KBM-7 (cell line): ENCODE measurements around the gene CNIH3.

Experiments
- DNase-seq: peaks from one replicate; pipeline ENCODE4 v3.0.0-alpha.2; 2015
- in situ Hi-C: fragments of 300-500 bp; cut with MboI; formaldehyde crosslinking; loops from 2 replicates; pipeline ENCODE4 v1.14.3; 2020; ENCODE audit warnings: low sequenced_read_pairs, low pct_unique_long_range_greater_than_20kb, mixed read lengths

The CNIH3 gene

GRCh38 chr1:224609333-224609732 is 6.8 kb upstream of the CNIH3 start:
- no peak for DNase-seq
- in situ Hi-C loops = no loop called here

GRCh38 chr1:224612246-224612645 is 3.9 kb upstream of the CNIH3 start:
- DNase-seq = no peak
- in situ Hi-C loops = no loop called here

DNA sequence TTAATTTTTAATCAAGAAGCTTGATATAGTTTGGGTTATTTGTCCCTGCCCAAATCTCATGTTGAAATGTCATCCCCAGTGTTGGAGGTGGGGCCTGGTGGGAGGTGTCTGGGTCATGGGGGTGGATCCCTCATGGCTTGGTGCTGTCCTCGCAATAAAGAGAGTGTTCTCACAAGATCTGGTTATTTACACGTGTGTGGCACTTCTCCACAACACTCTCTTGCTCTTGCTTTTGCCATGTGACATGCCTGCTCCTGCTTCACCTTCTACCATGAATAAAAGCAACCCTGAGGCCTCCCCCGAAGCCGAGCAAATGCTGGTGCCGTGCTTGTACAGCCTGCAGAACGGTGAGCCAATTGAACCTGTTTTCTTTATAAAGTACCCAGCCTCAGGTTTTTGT is 2.6 kb upstream of the CNIH3 start:
- in situ Hi-C loops = no loop called here

DNA sequence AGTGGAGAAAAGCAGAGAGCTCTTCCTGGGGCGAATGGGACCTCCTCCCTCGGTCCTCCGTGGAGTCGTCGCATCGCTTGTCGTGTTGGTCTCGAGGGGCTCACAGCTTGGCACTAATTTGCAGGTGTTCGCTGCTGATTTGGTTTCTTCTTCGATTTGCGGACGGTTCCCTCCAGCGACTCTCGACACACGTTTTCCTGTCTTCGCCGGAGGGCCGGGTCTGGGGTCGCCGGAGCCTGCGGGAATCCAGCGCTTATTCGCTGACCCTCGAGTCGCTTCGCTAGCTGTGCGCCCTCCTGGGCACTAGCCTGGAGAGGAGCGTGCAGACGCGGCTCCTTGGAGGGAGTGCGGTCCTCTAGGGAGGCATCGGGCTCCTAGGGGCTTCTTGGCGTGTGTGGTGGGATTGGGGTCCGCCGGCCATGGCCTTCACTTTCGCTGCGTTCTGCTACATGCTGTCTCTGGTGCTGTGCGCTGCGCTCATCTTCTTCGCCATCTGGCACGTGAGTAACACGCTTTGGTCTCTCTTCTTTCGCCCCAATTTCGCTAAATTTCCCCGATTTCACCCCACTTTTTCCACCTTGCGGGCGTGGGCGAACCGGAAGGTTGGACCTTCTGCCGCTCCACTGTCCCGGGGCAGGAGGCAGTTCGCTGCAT is 766 bp downstream of the CNIH3 start:
- in situ Hi-C loops = no loop called here
- no peak for DNase-seq

More for the DNA sequence above, 2.6 kb upstream of the CNIH3 start:
- no peak for DNase-seq

DNA sequence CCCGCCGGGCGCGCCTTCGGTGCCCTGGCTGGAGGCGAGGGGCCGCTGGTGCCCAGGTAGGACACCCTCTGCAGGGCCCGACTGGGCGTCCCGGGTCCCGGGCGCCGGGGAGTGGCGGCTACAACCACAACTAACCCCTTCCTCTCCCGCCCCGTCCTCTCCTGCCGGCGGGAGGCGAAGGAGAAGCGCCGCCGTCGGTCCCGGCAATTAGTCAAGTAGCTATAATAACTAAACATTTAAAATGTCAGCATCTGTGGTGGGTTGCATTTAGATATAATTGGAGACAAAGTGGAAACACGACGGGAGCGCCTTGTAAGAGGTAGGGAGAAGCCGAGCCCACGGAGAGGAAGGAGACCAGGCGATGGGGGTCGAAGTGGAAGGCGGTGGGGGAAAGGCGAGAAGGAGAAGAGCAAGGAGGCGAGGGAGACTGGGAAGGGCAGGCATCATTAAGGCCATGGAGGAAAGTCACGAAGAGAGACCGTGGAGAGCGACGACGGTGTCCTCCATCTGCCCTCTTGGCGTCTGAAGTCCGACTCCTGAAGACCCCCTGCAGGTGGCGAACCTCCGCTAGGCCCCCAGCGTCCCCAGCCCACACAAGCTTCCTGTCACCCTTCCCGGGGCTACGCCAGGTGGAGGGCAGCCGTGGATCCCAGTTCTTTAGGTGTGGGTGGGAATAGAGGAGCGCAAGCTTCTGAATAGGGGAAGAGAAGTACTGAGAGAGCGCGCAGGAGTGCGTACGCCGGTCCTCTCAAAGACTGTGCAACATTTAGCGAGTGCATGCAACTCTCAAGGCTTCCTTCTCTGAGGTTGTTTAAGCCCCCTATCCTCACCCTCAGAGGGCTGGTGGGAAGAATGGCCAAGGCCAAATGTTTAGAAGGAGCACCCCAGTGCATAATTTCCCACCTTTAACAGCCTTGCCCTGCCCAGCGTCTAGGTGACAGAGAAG is 1.6 kb downstream of the CNIH3 start:
- no peak for DNase-seq
- in situ Hi-C loops = no loop called here

GRCh38 chr1:224619209-224619608 is 3.1 kb downstream of the CNIH3 start:
- in situ Hi-C loops = no loop called here
- DNase-seq = no peak

DNA sequence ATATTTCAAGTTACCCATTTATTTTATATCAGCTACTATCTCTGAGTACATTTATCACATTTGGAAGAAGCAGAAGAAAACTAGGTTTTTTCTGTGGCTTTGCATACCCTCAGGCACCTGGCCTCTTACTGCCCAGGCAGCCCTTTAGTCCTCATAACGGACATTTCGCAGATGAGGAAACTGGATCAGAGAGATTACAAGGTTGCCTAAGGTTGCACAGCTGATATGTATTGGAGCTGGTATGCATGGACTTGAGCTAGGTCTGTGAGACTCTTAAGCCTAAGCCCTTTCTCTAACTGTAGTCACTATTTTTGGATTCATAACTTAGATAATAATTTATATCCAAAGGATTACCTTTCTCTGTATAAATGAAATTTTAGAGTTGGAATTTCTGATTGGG is 4.0 kb downstream of the CNIH3 start:
- in situ Hi-C loops = no loop called here
- DNase-seq = no peak

GRCh38 chr1:224621813-224622682 is 5.9 kb downstream of the CNIH3 start:
- in situ Hi-C loops = no loop called here

GRCh38 chr1:224622831-224623230 is 6.7 kb downstream of the CNIH3 start:
- DNase-seq = no peak
- in situ Hi-C loops = no loop called here

More at GRCh38 chr1:224621813-224622682, 5.9 kb downstream of the CNIH3 start:
- DNase-seq = no peak

DNA sequence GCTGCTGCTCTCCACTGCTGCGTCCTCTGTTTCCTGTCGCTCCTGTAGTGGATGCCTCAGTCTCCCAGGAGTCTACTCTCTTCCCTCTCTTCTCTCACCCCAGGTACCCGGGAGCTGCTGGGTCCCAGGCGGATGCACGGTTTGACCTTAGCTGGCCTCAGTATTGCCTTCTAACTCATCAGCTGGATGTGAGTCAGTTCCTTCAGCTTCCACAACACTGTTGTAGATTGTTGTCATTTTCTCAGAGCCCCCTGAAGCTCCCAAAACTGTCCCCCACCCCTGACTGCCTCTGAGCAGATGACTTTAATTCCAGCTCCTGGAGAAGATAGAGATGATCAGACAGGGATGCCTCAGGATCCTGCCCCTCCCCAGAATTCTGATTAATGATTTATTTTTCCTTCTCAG is 7.2 kb downstream of the CNIH3 start:
- in situ Hi-C loops = no loop called here
- DNase-seq = no peak

- in situ Hi-C loops = no loop called here
Observed at GRCh38 chr1:224623743-224624333, 7.7 kb downstream of the CNIH3 start.

GRCh38 chr1:224624432-224624831 is 8.3 kb downstream of the CNIH3 start:
- in situ Hi-C loops = no loop called here
- no peak for DNase-seq

More at GRCh38 chr1:224623743-224624333, 7.7 kb downstream of the CNIH3 start:
- DNase-seq = peak; percentile 88

- DNase-seq = no peak
- in situ Hi-C loops = no loop called here
Observed at GRCh38 chr1:224626042-224626441, 9.9 kb downstream of the CNIH3 start.

GRCh38 chr1:224629965-224630364 is 13.8 kb downstream of the CNIH3 start:
- in situ Hi-C loops = no loop called here
- DNase-seq = no peak

DNA sequence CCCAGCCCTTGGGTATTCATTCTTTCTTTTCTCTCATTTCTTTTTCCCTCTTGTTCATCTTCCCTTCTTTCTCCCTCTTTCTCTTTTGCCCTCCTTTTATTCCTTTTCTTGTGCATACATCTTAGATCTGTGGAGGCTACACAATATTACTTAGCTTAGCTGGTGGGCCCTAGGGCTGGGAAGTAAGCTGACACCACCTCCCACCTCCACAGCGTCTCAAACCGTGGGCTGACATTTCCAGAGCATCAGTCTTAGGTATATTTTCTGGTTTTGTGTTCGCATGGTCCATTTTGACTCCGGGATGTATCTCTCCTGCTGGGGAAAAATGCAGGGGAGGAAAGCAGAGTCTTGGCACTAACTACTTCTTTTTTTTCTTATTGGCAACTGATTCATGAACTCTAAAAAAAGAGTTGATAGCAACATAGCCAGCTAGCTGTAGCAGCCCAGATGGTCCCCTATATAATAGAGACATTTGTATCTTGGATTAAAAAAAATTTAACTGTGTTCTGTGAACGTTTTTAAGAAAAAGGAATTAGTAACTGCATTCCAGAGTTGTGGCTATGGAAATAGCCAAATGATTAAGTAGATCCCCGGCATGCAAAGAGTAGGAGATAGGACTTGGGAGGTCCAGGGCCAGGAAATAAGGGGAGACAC is 15.5 kb downstream of the CNIH3 start:
- in situ Hi-C loops = no loop called here
- no peak for DNase-seq

GRCh38 chr1:224632381-224632871 is 16.3 kb downstream of the CNIH3 start:
- in situ Hi-C loops = no loop called here
- DNase-seq = no peak

DNA sequence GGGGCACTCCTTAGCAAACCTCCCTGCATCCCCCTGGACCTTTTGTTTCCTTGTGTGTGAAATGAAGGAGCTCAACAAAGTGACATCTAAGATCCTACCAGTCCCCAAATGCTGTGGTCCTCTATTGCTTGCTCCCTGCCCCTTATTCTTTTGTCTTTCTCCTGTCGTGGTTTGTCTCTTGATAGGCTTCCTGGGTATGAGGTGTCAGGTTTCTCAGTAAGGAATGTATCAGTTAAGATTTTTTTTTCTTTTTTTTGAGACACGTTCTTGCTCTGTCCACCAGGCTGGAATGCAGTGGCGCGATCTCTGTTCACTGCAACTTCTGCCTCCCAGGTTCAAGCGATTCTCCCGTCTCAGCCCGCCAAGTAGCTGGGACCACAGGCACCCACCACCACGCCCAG is 16.8 kb downstream of the CNIH3 start:
- in situ Hi-C loops = no loop called here
- no peak for DNase-seq

- no peak for DNase-seq
Observed at GRCh38 chr1:224635356-224635755, 19.2 kb downstream of the CNIH3 start.

More at GRCh38 chr1:224635356-224635755, 19.2 kb downstream of the CNIH3 start:
- in situ Hi-C loops = no loop called here
